ENCODE data around the gene CLCN1.

Gene CLCN1

GRCh38 chr7:143396625-143397556 is 81.0 kb downstream of the CLCN1 start:
- Histone ChIP-seq H3K27me3 (replicated peaks in 2 of 5; ENCODE audit: control insufficient read depth in 4 of 5, insufficient read depth in 5 of 5, low read length in 4 of 5) (no peaks in the 10 kb centered on the region), H3K27ac (ENCODE audit: insufficient read depth in 1 of 2, low read depth in 1 of 2, low read length in 2 of 2, poor library complexity in 1 of 2, severe bottlenecking in 2 of 2) (no peak overlapping the region), H3K36me3 (ENCODE audit: control insufficient read depth in 4 of 4, insufficient read depth in 4 of 4, low read length in 3 of 4) (peaks cover 0 to 24% (median 4%) of the 10 kb centered on the region in 4 experiments), H3K4me1 (ENCODE audit: control extremely low read depth in 1 of 4, control insufficient read depth in 4 of 4, insufficient read depth in 4 of 4, low read length in 3 of 4) (peaks cover 0 to 25% (median 24%) of the 10 kb centered on the region in 4 experiments), H3K9me3 (ENCODE audit: control extremely low read depth in 1 of 5, control insufficient read depth in 4 of 5, insufficient read depth in 2 of 5, low read depth in 1 of 5, low read length in 4 of 5) (no peaks in the 10 kb centered on the region), H3K4me3 (ENCODE audit: control insufficient read depth in 1 of 7, extremely low read depth in 1 of 7, insufficient read depth in 4 of 7, low read depth in 2 of 7, low read length in 6 of 7) (no peak overlapping the region)
- 98% methylated on average over 24 of the region's 28 CpGs for WGBS (ENCODE audit: insufficient coverage)
- CTCF ChIA-PET, result interaction anchor here (0.6 to 6.9 kb wide), 12 partner anchors 9 to 156 kb away, joined by 3 to 40 read pairs (median 6); partner anchors contain the start of gene EPHA1
- POLR2A ChIA-PET, result no interaction called here
- no peak for DNase-seq

- no peaks in the 10 kb centered on the region for H3K27me3 ChIP-seq (replicated peaks in 2 of 5; ENCODE audit: control insufficient read depth in 4 of 5, insufficient read depth in 5 of 5, low read length in 4 of 5)
- peaks cover 0 to 15% (median 3%) of the 10 kb centered on the region in 4 experiments for H3K36me3 ChIP-seq (ENCODE audit: control insufficient read depth in 4 of 4, insufficient read depth in 4 of 4, low read length in 3 of 4)
- ChIA-PET POLR2A (no interaction called here), CTCF (interaction anchor here (1.3 to 4.1 kb wide), 6 partner anchors 9 to 524 kb away, joined by 3 to 16 read pairs (median 4); partner anchors contain the start of gene EPHA1)
- no peak overlapping the region for H3K4me3 ChIP-seq (ENCODE audit: control insufficient read depth in 1 of 7, extremely low read depth in 1 of 7, insufficient read depth in 4 of 7, low read depth in 2 of 7, low read length in 6 of 7)
- H3K27ac ChIP-seq (ENCODE audit: insufficient read depth in 1 of 2, low read depth in 1 of 2, low read length in 2 of 2, poor library complexity in 1 of 2, severe bottlenecking in 2 of 2), result no peak overlapping the region
- 91% methylated on average over 11 of the region's 16 CpGs for WGBS (ENCODE audit: insufficient coverage)
- no peaks in the 10 kb centered on the region for H3K9me3 ChIP-seq (ENCODE audit: control extremely low read depth in 1 of 5, control insufficient read depth in 4 of 5, insufficient read depth in 2 of 5, low read depth in 1 of 5, low read length in 4 of 5)
- H3K4me1 ChIP-seq (ENCODE audit: control extremely low read depth in 1 of 4, control insufficient read depth in 4 of 4, insufficient read depth in 4 of 4, low read length in 3 of 4), result peaks cover 0 to 24% (median 23%) of the 10 kb centered on the region in 4 experiments
- DNase-seq, result no peak
These were observed 82.0 kb downstream of the CLCN1 start for GRCh38 chr7:143397710-143398530.

GRCh38 chr7:143398616-143399015 is 82.7 kb downstream of the CLCN1 start:
- Histone ChIP-seq H3K4me1 (ENCODE audit: control extremely low read depth in 1 of 4, control insufficient read depth in 4 of 4, insufficient read depth in 4 of 4, low read length in 3 of 4) (peaks cover 0 to 24% (median 23%) of the 10 kb centered on the region in 4 experiments), H3K27me3 (replicated peaks in 2 of 5; ENCODE audit: control insufficient read depth in 4 of 5, insufficient read depth in 5 of 5, low read length in 4 of 5) (no peaks in the 10 kb centered on the region), H3K9me3 (ENCODE audit: control extremely low read depth in 1 of 5, control insufficient read depth in 4 of 5, insufficient read depth in 2 of 5, low read depth in 1 of 5, low read length in 4 of 5) (no peaks in the 10 kb centered on the region), H3K36me3 (ENCODE audit: control insufficient read depth in 4 of 4, insufficient read depth in 4 of 4, low read length in 3 of 4) (peaks cover 0 to 14% (median 3%) of the 10 kb centered on the region in 4 experiments), H3K27ac (ENCODE audit: insufficient read depth in 1 of 2, low read depth in 1 of 2, low read length in 2 of 2, poor library complexity in 1 of 2, severe bottlenecking in 2 of 2) (no peak overlapping the region), H3K4me3 (ENCODE audit: control insufficient read depth in 1 of 7, extremely low read depth in 1 of 7, insufficient read depth in 4 of 7, low read depth in 2 of 7, low read length in 6 of 7) (no peak overlapping the region)
- POLR2A ChIA-PET, result no interaction called here
- DNase-seq, result no peak
- 100% methylated on average over 11 of the region's 14 CpGs for WGBS (ENCODE audit: insufficient coverage)
- CTCF ChIA-PET, result interaction anchor here (1.3 to 1.7 kb wide), 5 partner anchors 8 to 525 kb away, joined by 3 to 6 read pairs (median 4); partner anchors contain the start of gene EPHA1

GRCh38 chr7:143399151-143399550 is 83.2 kb downstream of the CLCN1 start:
- CTCF ChIA-PET, result interaction anchor here (1.4 to 3.0 kb wide), 3 partner anchors 17 to 526 kb away, joined by 3 to 9 read pairs (median 4); no protein-coding TSS in a partner anchor
- WGBS (ENCODE audit: insufficient coverage), result 99% methylated on average over 7 of the region's 8 CpGs
- H3K4me3 ChIP-seq (ENCODE audit: control insufficient read depth in 1 of 7, extremely low read depth in 1 of 7, insufficient read depth in 4 of 7, low read depth in 2 of 7, low read length in 6 of 7), result no peak overlapping the region
- peaks cover 0 to 14% (median 3%) of the 10 kb centered on the region in 4 experiments for H3K36me3 ChIP-seq (ENCODE audit: control insufficient read depth in 4 of 4, insufficient read depth in 4 of 4, low read length in 3 of 4)
- no peaks in the 10 kb centered on the region for H3K9me3 ChIP-seq (ENCODE audit: control extremely low read depth in 1 of 5, control insufficient read depth in 4 of 5, insufficient read depth in 2 of 5, low read depth in 1 of 5, low read length in 4 of 5)
- no peak overlapping the region for H3K27ac ChIP-seq (ENCODE audit: insufficient read depth in 1 of 2, low read depth in 1 of 2, low read length in 2 of 2, poor library complexity in 1 of 2, severe bottlenecking in 2 of 2)
- H3K4me1 ChIP-seq (ENCODE audit: control extremely low read depth in 1 of 4, control insufficient read depth in 4 of 4, insufficient read depth in 4 of 4, low read length in 3 of 4), result peaks cover 0 to 24% (median 23%) of the 10 kb centered on the region in 4 experiments
- no peak for DNase-seq
- POLR2A ChIA-PET, result no interaction called here
- H3K27me3 ChIP-seq (replicated peaks in 2 of 5; ENCODE audit: control insufficient read depth in 4 of 5, insufficient read depth in 5 of 5, low read length in 4 of 5), result no peaks in the 10 kb centered on the region

- ChIA-PET POLR2A (no interaction called here), CTCF (interaction anchor here (3.0 kb wide), 1 partner anchor 16 kb away, joined by 9 read pairs; no protein-coding TSS in a partner anchor)
- 94% methylated on average over 11 of the region's 20 CpGs for WGBS (ENCODE audit: insufficient coverage)
- H3K36me3 ChIP-seq (ENCODE audit: control insufficient read depth in 4 of 4, insufficient read depth in 4 of 4, low read length in 3 of 4), result peaks cover 0 to 14% (median 3%) of the 10 kb centered on the region in 4 experiments
- H3K4me1 ChIP-seq (ENCODE audit: control extremely low read depth in 1 of 4, control insufficient read depth in 4 of 4, insufficient read depth in 4 of 4, low read length in 3 of 4), result peaks cover 0 to 22% (median 21%) of the 10 kb centered on the region in 4 experiments
- no peak overlapping the region for H3K27ac ChIP-seq (ENCODE audit: insufficient read depth in 1 of 2, low read depth in 1 of 2, low read length in 2 of 2, poor library complexity in 1 of 2, severe bottlenecking in 2 of 2)
- no peak for DNase-seq
- H3K9me3 ChIP-seq (ENCODE audit: control extremely low read depth in 1 of 5, control insufficient read depth in 4 of 5, insufficient read depth in 2 of 5, low read depth in 1 of 5, low read length in 4 of 5), result no peaks in the 10 kb centered on the region
- H3K27me3 ChIP-seq (replicated peaks in 2 of 5; ENCODE audit: control insufficient read depth in 4 of 5, insufficient read depth in 5 of 5, low read length in 4 of 5), result no peaks in the 10 kb centered on the region
- H3K4me3 ChIP-seq (ENCODE audit: control insufficient read depth in 1 of 7, extremely low read depth in 1 of 7, insufficient read depth in 4 of 7, low read depth in 2 of 7, low read length in 6 of 7), result no peak overlapping the region
These were observed 83.7 kb downstream of the CLCN1 start for GRCh38 chr7:143399642-143400041.

- Histone ChIP-seq H3K27me3 (replicated peaks in 2 of 5; ENCODE audit: control insufficient read depth in 4 of 5, insufficient read depth in 5 of 5, low read length in 4 of 5) (no peaks in the 10 kb centered on the region), H3K36me3 (ENCODE audit: control insufficient read depth in 4 of 4, insufficient read depth in 4 of 4, low read length in 3 of 4) (peaks cover 0 to 14% (median 3%) of the 10 kb centered on the region in 4 experiments), H3K9me3 (ENCODE audit: control extremely low read depth in 1 of 5, control insufficient read depth in 4 of 5, insufficient read depth in 2 of 5, low read depth in 1 of 5, low read length in 4 of 5) (no peaks in the 10 kb centered on the region), H3K4me1 (ENCODE audit: control extremely low read depth in 1 of 4, control insufficient read depth in 4 of 4, insufficient read depth in 4 of 4, low read length in 3 of 4) (peaks cover 0 to 19% (median 9%) of the 10 kb centered on the region in 4 experiments), H3K4me3 (ENCODE audit: control insufficient read depth in 1 of 7, extremely low read depth in 1 of 7, insufficient read depth in 4 of 7, low read depth in 2 of 7, low read length in 6 of 7) (no peak overlapping the region), H3K27ac (ENCODE audit: insufficient read depth in 1 of 2, low read depth in 1 of 2, low read length in 2 of 2, poor library complexity in 1 of 2, severe bottlenecking in 2 of 2) (no peak overlapping the region)
- over 99% methylated on average over 12 of the region's 12 CpGs for WGBS (ENCODE audit: insufficient coverage)
- no peak for DNase-seq
- ChIA-PET POLR2A (no interaction called here), CTCF (interaction anchor here (1.3 to 5.4 kb wide), 4 partner anchors 9 to 30 kb away, joined by 3 to 30 read pairs (median 8); no protein-coding TSS in a partner anchor)
These were observed 85.4 kb downstream of the CLCN1 start for GRCh38 chr7:143401265-143401664.
